Brain microvascular endothelial cell (primary cell): ENCODE results near the gene SHTN1.

Experiments used
- DNase-seq: peaks from one replicate; pipeline ENCODE4 v3.0.0-alpha.2; 2020
- H3K27ac ChIP-seq: fragments of 250-450 bp; sonication (Bioruptor Pico); 2 replicates; pipeline ENCODE4 v1.5.1; 2020; ENCODE audit warnings: mild to moderate bottlenecking, moderate library complexity
- H3K27me3 ChIP-seq: fragments of 250-450 bp; sonication (Bioruptor Pico); replicated peaks from 2 replicates; pipeline ENCODE4 v1.5.1; 2020; ENCODE audit warnings: mild to moderate bottlenecking
- H3K36me3 ChIP-seq: fragments of 250-450 bp; sonication (Bioruptor Pico); replicated peaks from 2 replicates; pipeline ENCODE4 v1.5.1; 2020; ENCODE audit warnings: mild to moderate bottlenecking
- H3K4me3 ChIP-seq: 2 replicates; pipeline ENCODE4 v1.5.1; 2011; ENCODE audit warnings: low read depth, mild to moderate bottlenecking, control low read depth, low read length, moderate library complexity
- in situ Hi-C: cut with HindIII; loops from 2 replicates; pipeline ENCODE4 v1.10.0; 2017; ENCODE audit warnings: low sequenced_read_pairs, low pct_ligation_motif_present
- TF ChIP-seq, protein P1 (sequence below): IDR thresholded peaks from 2 replicates; pipeline ENCODE4 v1.5.1; 2011; ENCODE audit warnings: low read depth, mild to moderate bottlenecking, moderate library complexity, low read length, control low read depth, inconsistent platforms; ENCODE audit errors: missing control alignments

SHTN1 gene

DNA sequence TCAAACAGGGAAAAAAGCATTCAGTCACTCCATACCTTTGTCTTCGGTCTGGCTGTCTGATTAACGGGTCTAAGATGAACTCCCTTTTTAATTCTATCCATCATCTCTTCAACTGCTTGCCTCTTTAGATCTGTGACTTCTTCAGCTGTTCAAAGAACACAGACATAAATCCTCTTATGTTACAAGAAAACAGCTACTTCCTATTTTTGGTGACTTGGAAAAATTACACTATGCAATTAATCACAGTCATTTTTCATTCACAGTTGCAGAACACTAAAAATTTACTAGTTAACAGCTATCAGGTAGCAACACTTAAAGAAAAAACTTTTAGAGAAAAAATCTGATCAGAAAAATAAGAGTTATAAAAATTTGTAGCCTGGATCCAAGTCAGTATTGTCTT is 89.6 kb downstream of the SHTN1 start:
- no peak overlapping the region for H3K4me3 ChIP-seq
- no peak for DNase-seq
- no peak overlapping the region for H3K27ac ChIP-seq
- TF ChIP-seq, protein P1, sequence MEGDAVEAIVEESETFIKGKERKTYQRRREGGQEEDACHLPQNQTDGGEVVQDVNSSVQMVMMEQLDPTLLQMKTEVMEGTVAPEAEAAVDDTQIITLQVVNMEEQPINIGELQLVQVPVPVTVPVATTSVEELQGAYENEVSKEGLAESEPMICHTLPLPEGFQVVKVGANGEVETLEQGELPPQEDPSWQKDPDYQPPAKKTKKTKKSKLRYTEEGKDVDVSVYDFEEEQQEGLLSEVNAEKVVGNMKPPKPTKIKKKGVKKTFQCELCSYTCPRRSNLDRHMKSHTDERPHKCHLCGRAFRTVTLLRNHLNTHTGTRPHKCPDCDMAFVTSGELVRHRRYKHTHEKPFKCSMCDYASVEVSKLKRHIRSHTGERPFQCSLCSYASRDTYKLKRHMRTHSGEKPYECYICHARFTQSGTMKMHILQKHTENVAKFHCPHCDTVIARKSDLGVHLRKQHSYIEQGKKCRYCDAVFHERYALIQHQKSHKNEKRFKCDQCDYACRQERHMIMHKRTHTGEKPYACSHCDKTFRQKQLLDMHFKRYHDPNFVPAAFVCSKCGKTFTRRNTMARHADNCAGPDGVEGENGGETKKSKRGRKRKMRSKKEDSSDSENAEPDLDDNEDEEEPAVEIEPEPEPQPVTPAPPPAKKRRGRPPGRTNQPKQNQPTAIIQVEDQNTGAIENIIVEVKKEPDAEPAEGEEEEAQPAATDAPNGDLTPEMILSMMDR = no peak
- in situ Hi-C loops = no loop called here
- H3K27me3 ChIP-seq = no peaks in the 10 kb centered on the region
- H3K36me3 ChIP-seq = no peaks in the 10 kb centered on the region

DNA sequence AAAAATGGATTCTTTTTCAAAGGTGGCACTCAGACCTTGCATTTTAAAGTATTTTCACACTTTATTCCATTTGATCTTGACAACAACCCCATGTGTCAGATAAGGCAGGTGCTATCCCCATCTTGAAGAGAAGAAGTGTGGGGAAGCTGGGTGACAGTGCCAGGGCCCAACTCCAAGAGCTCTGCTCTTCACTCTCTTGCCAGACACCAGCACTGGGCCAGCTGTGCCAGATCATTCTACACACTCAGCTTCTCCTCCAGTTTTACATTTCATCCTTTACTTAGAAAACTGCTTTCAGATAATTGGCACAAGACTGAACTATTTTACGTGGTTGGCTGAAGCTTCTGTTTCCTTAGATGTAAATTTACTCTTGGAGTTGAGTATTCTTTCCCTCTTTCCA is 91.3 kb downstream of the SHTN1 start:
- no peaks in the 10 kb centered on the region for H3K36me3 ChIP-seq
- H3K4me3 ChIP-seq = no peak overlapping the region
- in situ Hi-C loops = no loop called here
- TF ChIP-seq, protein P1 = no peak
- DNase-seq = no peak
- H3K27me3 ChIP-seq = no peaks in the 10 kb centered on the region
- H3K27ac ChIP-seq = no peak overlapping the region

DNA sequence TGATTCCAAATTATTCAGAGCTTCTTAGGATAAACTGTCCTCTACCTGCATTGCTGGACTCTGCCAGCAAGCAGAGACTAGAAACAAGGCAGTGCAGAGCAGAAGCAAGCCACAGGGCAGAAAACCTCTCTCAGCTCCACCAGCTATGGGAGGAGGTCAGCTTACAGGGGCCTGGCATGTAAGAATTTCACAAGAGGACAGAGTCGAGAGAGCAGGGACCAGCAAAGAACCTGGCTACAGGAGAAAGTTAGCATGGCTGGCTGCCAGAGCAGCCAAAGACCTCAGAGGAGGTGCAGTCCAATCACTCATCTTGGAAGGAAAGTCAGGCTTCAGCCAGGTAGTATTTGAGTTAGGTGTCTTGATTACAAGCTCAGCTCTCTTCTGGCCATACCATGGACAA is 92.8 kb downstream of the SHTN1 start:
- in situ Hi-C loops = no loop called here

DNA sequence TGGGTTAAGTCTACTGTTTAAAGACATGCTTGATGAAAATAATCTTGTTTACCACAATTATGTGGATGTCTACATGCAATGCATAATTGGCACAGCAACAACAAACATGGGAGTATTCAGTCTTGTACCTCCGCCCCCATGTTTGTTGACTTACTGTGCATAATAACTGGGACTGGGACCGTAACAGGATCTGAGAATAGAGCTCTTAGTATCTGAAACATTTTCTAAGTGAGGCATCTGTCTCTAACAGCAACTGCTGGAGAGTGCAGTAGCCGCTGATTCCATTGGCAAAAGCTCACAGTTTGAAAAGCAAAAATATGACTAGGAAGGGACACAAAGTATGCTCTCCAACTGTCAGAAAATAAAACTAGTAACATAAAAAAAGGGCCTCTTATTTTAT is 94.1 kb downstream of the SHTN1 start:
- Histone ChIP-seq H3K36me3 (no peaks in the 10 kb centered on the region), H3K27ac (no peak overlapping the region), H3K4me3 (no peak overlapping the region), H3K27me3 (no peaks in the 10 kb centered on the region)
- in situ Hi-C loops = no loop called here
- DNase-seq = no peak
- TF ChIP-seq, protein P1 = no peak

More for the DNA sequence above, 92.8 kb downstream of the SHTN1 start:
- Histone ChIP-seq H3K27ac (no peak overlapping the region), H3K27me3 (no peaks in the 10 kb centered on the region), H3K4me3 (no peak overlapping the region), H3K36me3 (no peaks in the 10 kb centered on the region)
- TF ChIP-seq, protein P1 = no peak
- no peak for DNase-seq

DNA sequence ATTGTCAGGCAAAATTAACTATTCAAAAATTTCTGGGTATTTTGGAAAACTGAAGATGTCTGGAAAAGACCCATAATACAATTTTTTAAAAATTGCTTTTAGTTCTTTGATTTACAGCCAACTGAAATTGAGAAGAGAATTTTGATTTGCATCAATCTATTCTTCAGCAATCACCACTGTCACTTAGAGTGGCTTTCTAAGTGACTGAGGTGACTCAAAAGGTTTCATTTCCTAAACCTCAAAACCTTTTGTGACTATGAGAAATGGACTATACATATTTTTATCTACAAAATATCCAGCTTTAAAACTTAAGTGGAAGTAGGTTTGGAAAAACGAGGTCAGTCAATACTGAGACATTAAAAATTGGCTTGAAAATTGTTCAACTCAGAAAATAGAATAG is 95.7 kb downstream of the SHTN1 start:
- H3K27ac ChIP-seq = no peak overlapping the region

More for the DNA sequence above, 95.7 kb downstream of the SHTN1 start:
- in situ Hi-C loops = no loop called here
- H3K36me3 ChIP-seq = no peaks in the 10 kb centered on the region
- DNase-seq = no peak
- H3K27me3 ChIP-seq = no peaks in the 10 kb centered on the region
- no peak overlapping the region for H3K4me3 ChIP-seq
- TF ChIP-seq, protein P1 = no peak
